HG02981 (cell line): Measurements from ENCODE around the gene TNK2.
"Not testable (repeated sequence)": the region's sequence is repeated elsewhere in the genome, so short reads cannot be mapped to it uniquely, and the experiment has no call there.

Source experiments
- ATAC-seq: cut with Tn5 transposase; IDR thresholded peaks from one replicate; pipeline ENCODE4 v1.9.1; 2021; ENCODE audit warnings: mild to moderate bottlenecking, moderate library complexity; ENCODE audit not compliant: unreplicated experiment

Gene TNK2

DNA sequence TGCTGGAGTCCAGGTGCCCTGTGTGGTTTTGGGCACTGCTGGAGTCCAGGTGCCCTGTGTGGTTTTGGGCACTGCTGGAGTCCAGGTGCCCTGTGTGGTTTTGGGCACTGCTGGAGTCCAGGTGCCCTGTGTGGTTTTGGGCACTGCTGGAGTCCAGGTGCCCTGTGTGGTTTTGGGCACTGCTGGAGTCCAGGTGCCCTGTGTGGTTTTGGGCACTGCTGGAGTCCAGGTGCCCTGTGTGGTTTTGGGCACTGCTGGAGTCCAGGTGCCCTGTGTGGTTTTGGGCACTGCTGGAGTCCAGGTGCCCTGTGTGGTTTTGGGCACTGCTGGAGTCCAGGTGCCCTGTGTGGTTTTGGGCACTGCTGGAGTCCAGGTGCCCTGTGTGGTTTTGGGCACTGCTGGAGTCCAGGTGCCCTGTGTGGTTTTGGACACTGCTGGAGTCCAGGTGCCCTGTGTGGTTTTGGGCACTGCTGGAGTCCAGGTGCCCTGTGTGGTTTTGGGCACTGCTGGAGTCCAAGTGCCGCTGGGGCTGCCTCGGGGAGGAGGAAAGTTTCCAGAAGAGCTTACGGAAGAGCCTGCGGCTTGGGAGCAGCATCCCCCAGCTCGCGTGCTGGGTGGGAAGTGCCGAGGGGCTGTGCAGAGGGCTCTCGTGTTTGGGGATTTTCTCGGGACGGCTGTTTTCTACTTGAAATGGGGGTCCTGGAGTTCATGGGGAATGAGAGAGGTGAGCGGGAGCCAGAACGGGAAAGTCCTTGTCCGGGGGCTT, 83.7 kb downstream of the TNK2 start:
- not testable (repeated sequence) for ATAC-seq

DNA sequence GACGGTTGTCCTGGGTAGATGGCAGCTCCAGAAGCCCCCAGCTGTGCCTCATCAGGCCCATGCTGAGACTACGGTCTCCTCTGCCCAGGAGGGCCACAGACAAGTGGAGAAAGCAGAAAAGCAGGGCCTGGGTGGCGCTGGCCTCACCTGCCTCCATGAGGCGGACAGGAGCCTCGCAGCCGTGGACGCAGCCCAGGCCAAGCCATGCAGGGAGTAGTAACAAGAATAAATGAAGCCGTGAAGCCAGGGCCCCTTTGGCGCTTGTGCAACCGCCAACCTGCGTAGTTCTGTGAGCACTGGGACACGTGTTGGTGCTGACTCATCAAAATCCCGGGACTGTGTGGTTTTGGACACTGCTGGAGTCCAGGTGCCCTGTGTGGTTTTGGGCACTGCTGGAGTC, 84.4 kb downstream of the TNK2 start:
- ATAC-seq, result no peak

DNA sequence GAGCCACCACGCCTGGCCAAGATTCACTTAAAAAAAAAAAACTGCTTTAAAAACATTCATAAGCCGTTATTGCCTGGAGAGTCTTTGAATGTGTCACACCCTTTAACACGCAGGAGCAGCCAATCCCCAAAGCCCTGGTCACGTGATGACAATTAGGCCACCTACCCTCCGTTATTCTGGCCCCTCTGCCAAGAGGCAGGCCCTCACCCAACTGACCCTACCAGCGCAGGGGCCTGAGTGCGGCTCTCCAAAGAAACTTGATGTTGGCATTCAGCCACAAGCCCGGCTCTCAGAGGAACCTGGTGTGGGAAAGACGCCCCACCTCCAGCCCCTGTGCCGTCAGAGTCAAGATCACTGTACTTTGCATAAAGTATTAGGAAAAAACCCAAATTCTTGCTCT, 85.1 kb downstream of the TNK2 start:
- no peak for ATAC-seq

DNA sequence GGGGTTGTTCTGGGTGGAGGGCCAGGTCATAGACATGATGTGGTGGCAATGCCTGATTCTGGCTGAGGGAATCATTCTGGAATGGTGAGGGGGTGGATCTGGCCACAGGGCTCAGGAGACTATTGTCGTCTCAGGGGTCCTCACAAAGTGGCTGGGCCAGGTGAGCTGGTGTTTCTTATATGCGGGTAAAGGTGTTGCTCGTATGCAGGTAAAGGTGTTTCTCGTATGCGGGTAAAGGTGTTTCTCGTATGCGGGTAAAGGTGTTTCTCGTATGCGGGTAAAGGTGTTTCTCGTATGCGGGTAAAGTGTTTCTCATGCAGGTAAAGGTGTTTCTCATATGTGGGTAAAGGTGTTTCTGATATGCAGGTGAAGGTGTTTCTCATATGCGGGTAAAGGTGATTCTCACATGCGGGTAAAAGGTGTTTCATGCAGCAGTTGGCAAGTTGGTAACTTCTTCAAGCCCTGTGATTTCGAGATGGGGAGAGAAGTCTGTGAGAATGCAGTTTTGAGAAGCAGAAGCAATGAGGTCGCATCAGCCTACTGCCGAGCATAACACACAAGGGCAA, 86.1 kb downstream of the TNK2 start:
- ATAC-seq, result no peak

DNA sequence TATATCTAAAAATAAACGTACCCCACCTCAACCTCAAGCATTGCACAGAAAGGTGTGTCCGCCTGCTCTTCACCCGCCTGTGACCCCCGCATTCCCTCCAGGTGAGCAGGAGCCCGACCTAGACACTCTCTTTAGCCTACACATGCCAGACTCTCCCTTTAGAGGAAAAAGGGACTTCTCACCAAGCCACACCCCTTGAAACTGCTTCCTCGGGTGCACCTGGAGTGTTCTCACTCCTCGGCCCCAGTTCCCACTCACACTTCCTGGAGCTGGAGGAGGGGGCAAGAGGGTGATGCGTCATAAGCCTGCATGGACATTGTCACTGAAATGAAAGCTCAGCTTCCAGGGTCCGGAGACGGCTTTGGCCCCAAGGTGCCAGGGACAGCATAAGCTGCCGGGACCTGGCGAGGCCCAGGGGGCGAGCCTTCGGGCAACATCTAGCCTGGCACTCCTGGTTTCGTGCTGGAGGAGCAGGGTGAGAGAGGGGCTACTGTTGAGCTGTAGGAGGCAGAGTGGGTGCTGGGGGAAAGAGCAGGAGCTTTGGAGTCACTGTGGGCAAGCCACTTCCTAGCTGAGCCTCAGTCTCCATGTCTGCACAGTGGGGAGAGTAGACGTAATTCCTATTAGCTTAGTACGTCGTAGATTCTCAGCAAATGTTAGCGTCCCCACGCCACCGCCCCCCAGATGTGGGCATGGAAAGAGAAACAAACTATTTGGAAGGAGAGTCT, 86.8 kb downstream of the TNK2 start:
- no peak for ATAC-seq

DNA sequence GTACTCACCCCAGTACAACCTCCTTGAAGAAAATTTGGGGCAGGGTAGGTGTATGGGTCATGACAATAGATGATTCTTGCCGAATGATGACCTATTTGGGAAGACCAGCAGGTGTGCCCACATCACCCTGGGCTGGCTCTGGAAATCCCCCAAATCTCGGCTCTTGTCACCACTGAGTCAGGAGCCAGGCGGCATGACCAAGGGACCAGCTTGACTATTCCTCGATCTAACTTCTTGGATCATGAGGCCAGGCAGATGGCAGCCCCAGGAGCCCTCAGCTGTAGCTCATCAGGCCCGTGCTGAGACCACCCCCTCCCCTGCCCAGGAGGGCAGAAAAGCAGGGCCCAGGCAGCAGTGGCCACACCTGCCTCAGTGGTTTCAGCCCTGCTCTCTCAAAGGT, 87.5 kb downstream of the TNK2 start:
- no peak for ATAC-seq

DNA sequence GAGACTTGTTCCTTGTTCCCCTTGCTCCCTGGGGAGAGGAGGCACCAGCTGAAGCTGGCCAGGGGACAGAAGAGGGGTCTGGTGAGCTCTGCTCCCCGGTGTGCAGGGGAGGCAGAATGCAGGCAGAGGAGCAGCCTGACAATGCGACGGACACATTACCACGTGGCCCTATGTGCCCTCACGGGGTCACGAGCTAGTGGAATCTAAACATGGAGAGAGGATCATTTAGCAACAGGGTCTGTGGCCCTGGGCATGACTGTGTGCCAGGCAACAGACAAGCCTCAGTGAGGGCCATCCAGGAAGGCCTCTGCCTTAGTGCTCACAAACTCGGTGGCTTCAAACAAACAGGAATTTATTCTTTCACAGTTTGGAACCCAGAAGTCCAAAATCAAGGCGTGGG, 88.2 kb downstream of the TNK2 start:
- ATAC-seq, result no peak

DNA sequence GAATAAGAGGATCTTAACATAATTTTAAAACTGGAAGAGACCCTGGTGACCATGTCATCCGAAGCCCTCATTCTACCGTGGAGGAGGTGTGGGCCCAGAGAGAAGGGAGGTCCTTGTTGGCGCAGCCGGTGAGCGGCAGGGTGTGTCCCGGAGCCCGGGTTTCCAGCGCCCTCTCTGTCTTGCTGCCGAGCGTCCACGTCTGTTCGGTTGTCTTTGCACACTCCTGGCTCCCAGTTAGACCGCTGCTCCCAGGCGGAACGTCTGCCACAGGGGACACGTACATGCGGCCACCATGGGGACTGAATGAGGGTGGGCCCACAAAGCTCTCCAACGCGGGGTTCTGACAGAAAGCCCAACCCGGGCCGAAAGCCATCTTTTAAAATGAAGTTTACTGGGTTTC, 90.0 kb downstream of the TNK2 start:
- no peak for ATAC-seq

DNA sequence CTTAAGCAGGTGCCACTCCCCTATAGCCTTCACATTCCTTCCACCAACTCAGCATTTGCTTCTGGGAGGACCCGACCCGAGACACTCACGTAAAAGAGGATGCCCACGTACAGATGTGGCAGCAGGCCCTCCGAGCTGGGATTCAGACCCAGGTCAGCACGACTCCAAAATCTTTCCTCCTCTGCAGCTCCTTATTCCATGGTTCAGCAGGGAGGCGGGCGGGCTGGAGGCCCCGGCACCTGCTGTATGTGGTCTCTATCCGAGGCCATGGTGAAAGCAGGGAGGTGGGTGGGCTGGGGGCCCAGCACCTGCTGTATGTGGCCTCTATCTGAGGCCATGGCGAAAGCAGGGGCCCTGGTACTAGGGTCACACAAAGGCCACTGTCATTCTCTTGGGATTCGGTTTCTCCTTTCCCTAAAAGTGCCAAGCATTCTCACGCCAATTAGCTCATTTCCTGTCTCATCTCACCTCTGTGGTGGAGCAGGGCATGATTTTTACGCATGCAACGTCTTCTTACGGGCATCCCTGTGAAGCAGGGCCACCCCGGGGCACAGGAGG, 90.7 kb downstream of the TNK2 start:
- ATAC-seq, result no peak

DNA sequence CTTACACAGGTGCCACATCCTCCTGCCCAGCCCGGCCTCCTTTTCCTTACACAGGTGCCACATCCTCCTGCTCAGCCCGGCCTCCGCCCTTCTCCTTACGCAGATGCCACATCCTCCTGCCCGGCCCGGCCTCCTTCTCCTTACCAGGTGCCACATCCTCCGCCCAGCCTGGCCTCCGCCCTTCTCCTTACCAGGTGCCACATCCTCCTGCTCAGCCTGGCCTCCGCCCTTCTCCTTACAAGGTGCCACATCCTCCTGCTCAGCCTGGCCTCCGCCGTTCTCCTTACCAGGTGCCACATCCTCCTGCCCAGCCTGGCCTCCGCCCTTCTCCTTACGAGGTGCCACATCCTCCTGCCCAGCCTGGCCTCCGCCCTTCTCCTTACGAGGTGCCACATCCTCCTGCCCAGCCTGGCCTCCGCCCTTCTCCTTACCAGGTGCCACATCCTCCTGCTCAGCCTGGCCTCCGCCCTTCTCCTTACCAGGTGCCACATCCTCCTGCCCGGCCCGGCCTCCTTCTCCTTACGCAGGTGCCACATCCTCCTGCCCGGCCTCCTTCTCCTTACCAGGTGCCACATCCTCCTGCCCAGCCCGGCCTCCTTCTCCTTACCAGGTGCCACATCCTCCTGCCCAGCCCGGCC, 92.0 kb downstream of the TNK2 start:
- ATAC-seq, result not testable (repeated sequence)

DNA sequence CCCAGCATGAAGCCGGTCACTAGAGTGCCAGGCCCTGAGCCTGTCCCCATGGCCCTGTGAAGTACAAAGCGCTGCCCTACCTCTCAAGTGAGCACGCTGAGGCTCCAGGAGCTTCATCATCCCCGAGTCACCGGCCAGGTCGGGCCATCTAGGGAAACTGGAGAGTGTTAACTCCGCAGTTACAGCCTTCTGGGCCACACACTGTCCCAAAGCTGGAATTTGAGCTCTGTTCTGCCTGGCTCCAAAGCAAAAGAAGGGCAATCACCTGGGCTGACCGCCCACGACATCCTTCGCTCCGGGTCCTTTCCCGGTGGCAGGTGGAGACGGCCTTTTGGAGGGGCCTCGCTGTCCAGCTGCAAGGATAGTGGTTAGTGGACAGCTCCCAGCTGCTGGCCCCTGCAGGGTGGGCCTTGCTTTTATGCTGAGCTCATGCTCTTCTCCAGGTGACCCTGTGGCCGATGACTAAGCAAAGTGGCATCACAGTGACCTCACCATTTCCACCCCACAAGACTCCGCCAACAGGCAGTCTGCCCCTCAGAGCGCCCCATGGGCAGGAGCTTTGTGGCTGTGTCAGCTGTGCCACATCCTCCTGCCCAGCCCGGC, 93.1 kb downstream of the TNK2 start:
- no peak for ATAC-seq

DNA sequence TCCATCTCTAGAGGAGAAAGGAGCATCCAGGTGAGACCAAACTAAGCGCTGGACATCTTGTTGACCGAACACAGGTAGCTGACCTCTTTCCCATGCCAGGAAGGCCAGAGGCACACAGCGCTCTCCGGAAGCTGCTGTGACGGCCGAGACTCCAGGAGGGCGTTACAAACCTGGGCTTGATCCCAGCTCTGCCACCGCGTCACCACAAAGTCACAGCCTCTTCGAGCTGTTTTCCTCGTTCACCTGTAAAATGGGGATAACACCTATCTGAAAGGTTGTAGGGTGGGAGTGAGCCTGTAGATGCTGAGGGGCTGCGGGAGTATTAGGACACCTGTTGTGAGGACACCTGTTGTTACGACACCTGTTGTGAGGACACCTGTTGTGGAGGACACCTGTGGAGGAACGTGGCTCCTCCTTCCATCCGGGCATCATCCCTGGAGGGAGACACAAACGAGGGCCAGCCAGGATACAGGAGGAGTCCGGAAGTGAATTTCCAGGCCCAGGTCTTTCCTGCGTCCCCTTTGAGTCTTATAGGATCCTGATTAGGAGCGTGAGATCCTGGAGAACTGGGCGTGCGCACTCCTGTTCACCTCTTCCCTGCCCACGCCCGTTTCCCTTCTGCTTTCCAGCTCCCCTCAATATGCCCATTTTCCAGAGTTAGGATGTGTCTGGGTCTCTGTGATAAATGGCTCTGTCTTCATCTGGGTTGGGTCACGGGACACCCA, 94.3 kb downstream of the TNK2 start:
- ATAC-seq, result no peak
